Measurements from ENCODE around the gene NEAT1. TPM values are rescaled to one million over a fixed set of nuclear protein-coding genes. Genes with fewer than 3 reads are reported as not detected.

Gene NEAT1
- total and polyA plus RNA-seq, 2 experiments from 2014 or later, result 4.2 to 11.3 TPM

GRCh38 chr11:65477149-65477965 is 54.8 kb downstream of the NEAT1 start:
- Histone ChIP-seq H3K9me3 (ENCODE audit: low read depth) (no peaks in the 10 kb centered on the region), H3K4me3 (peak overlapping the region; percentile 45), H3K27me3 (no peaks in the 10 kb centered on the region), H3K4me1 (ENCODE audit: low read depth) (peaks cover 39% of the 10 kb centered on the region), H3K27ac (peak overlapping the region; percentile 97), H3K36me3 (no peaks in the 10 kb centered on the region)
- TF ChIP-seq, protein P1, sequence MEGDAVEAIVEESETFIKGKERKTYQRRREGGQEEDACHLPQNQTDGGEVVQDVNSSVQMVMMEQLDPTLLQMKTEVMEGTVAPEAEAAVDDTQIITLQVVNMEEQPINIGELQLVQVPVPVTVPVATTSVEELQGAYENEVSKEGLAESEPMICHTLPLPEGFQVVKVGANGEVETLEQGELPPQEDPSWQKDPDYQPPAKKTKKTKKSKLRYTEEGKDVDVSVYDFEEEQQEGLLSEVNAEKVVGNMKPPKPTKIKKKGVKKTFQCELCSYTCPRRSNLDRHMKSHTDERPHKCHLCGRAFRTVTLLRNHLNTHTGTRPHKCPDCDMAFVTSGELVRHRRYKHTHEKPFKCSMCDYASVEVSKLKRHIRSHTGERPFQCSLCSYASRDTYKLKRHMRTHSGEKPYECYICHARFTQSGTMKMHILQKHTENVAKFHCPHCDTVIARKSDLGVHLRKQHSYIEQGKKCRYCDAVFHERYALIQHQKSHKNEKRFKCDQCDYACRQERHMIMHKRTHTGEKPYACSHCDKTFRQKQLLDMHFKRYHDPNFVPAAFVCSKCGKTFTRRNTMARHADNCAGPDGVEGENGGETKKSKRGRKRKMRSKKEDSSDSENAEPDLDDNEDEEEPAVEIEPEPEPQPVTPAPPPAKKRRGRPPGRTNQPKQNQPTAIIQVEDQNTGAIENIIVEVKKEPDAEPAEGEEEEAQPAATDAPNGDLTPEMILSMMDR (IDR thresholded peaks at IDR 0.05; ENCODE audit: low read depth, low read length), result no peak
- DNase-seq (ENCODE audit: low read depth in 1 of 2, low spot score in 1 of 2), result peak; percentile 94 to 96

DNA sequence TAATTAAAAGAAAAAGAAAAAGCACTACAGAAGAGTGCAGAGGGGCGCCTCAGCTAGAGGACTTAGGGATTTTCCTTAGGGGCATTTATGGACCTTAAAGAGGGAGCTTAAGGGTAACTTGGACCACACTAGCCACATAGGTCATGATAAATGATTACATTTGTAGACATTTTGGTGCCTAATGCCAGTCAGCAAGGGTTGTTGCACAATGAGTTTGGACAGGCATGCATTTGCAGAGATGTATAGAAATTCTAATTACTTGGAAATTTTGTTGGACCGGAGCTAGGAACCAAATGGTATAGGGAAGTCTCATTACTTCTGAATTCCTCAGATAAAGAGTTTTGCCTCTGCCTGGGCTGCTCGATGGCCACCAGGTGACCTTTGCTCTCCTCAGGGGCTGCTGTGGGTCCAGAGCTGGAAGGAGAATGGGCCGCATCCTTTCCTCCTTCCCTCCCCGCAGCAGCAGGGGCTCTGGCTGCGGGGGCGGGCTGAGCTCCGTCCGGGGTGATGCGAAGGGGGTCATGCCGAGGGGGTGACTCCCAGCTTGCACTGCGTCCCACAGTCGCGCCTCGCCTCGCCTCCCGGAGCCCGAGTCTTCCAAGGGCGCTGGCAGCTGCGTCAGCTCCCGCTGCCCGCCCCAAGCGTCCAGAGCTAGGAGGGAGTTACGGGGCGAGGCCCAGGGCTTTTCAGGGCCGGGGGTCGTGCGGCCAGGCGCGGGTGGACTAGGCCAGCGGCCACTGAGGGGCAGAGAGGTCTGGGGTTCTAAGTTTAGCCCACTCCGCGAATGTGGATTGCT is 56.0 kb downstream of the NEAT1 start:
- TF ChIP-seq, protein P1 (IDR thresholded peaks at IDR 0.05; ENCODE audit: low read depth, low read length), result peak; percentile 1
- Histone ChIP-seq H3K4me1 (ENCODE audit: low read depth) (peaks cover 27% of the 10 kb centered on the region), H3K36me3 (no peaks in the 10 kb centered on the region), H3K27me3 (no peaks in the 10 kb centered on the region), H3K9me3 (ENCODE audit: low read depth) (no peaks in the 10 kb centered on the region), H3K27ac (peak overlapping the region; percentile 97), H3K4me3 (no peak overlapping the region)
- peak in 1 of 2 donors; percentile 80 for DNase-seq (ENCODE audit: low read depth in 1 of 2, low spot score in 1 of 2)

DNA sequence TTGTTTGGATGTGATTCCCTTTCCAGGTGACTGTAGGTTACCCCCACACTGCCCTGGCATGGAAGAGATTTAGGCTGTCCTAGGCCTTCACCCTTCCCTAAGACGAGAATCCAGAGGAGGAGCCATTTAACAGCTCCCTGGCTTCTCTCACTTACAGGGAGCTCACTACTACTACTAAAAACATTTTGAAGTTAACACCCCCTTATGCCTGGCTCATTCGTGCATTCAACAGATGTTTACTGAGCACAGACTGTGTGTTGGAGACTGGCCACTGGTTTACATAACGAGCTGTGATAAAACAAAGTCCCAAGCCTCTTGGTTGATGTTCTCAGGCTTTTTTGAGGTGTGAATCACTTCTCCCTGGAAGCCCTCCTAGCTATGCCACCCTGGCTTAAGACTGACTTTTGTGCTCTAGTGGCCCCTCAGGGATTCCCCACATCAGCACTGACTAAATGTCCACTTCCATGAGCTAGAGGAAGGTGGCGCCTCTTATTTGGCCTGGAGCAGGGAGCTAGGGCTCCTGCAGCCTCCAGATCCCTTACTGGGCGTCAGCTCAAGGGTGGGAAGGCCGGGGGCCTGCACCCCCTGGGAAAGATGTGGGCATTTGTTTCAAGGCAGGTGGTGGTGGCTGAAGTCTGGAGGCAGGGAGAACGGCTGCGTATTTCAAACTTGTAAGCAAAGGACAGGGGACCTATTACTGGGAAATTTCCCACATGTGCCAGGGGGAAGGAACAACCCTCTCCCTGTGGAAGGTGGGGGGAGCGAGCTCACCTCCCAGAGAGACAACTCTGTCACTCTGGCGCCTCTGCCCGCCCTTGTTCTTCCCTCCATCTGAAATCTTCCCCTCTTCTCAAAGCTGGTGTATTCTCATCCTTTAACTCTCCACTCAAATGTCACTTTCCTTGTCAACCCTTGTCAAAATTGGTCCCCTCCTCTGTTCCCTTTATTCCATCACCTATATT is 56.9 kb downstream of the NEAT1 start:
- Histone ChIP-seq H3K4me3 (no peak overlapping the region), H3K27me3 (no peaks in the 10 kb centered on the region), H3K36me3 (no peaks in the 10 kb centered on the region), H3K27ac (peak overlapping the region; percentile 97), H3K9me3 (ENCODE audit: low read depth) (no peaks in the 10 kb centered on the region), H3K4me1 (ENCODE audit: low read depth) (peaks cover 27% of the 10 kb centered on the region)
- TF ChIP-seq, protein P1 (IDR thresholded peaks at IDR 0.05; ENCODE audit: low read depth, low read length), result peak; percentile 43
- peak in 1 of 2 donors; percentile 92 for DNase-seq (ENCODE audit: low read depth in 1 of 2, low spot score in 1 of 2)

GRCh38 chr11:65482306-65482850 is 59.8 kb downstream of the NEAT1 start:
- H3K4me1 ChIP-seq (ENCODE audit: low read depth), result peaks cover 49% of the 10 kb centered on the region
- no peaks in the 10 kb centered on the region for H3K27me3 ChIP-seq
- TF ChIP-seq, protein P1 (IDR thresholded peaks at IDR 0.05; ENCODE audit: low read depth, low read length), result no peak
- H3K36me3 ChIP-seq, result no peaks in the 10 kb centered on the region
- no peak overlapping the region for H3K27ac ChIP-seq
- H3K4me3 ChIP-seq, result no peak overlapping the region
- no peaks in the 10 kb centered on the region for H3K9me3 ChIP-seq (ENCODE audit: low read depth)
- no peak for DNase-seq (ENCODE audit: low read depth in 1 of 2, low spot score in 1 of 2)

DNA sequence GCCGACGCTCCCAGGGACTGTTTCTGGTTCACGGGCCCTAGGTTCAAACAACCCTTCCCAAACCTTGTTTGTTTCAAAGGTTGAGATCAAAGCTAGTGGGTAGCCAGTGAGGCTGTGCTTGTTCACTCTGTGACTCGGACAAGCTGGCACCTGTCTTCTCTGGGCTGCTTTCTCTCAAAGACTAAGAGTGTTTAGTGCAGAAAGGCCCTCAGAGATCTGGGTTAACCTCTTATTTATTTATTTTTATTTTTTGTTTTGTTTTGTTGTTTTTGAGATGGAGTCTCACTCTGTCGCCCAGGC is 63.3 kb downstream of the NEAT1 start:
- H3K4me1 ChIP-seq (ENCODE audit: low read depth), result peaks cover 54% of the 10 kb centered on the region
- H3K4me3 ChIP-seq, result no peak overlapping the region
- no peaks in the 10 kb centered on the region for H3K36me3 ChIP-seq
- no peak for DNase-seq (ENCODE audit: low read depth in 1 of 2, low spot score in 1 of 2)
- H3K27me3 ChIP-seq, result no peaks in the 10 kb centered on the region
- H3K27ac ChIP-seq, result peak overlapping the region; percentile 100
- TF ChIP-seq, protein P1 (IDR thresholded peaks at IDR 0.05; ENCODE audit: low read depth, low read length), result no peak
- H3K9me3 ChIP-seq (ENCODE audit: low read depth), result no peaks in the 10 kb centered on the region

All from cardiac muscle cell (in vitro differentiated cells and primary cell).